Caki2 (cell line): ENCODE results near the gene SH3BP5. TPM values are rescaled to one million over a fixed set of nuclear protein-coding genes. Genes with fewer than 3 reads are reported as not detected.

Experiments used
- DNase-seq: peaks from one replicate; pipeline ENCODE4 v3.0.0-alpha.2; 2015; ENCODE audit warnings: low read depth
- in situ Hi-C: cut with HindIII; loops from 2 replicates; pipeline ENCODE4 v1.10.0; 2016; ENCODE audit warnings: low sequenced_read_pairs, low pct_unique_long_range_greater_than_20kb, mixed read lengths
- total RNA-seq: library from RNA; depleted of rRNA; stranded (reverse); fragments of >200 nt; shearing (Covaris generic); gene quantifications from 2 replicates; pipeline ENCODE4 v1.2.3, GENCODE V29; 2014; ENCODE audit warnings: low replicate concordance

Gene SH3BP5
- total RNA-seq, 1 experiment from 2014 or later: 0.84 TPM

- DNase-seq: no peak
- in situ Hi-C loops: no loop called here
Observed at GRCh38 chr3:15331072-15331605, 1.2 kb downstream of the SH3BP5 start.

- DNase-seq: no peak
- in situ Hi-C loops: no loop called here
Observed at GRCh38 chr3:15330031-15330596, 2.3 kb downstream of the SH3BP5 start.

GRCh38 chr3:15329046-15330005, 3.1 kb downstream of the SH3BP5 start:
- DNase-seq: no peak
- in situ Hi-C loops: no loop called here

- in situ Hi-C loops: no loop called here
Observed at GRCh38 chr3:15327941-15328340, 4.4 kb downstream of the SH3BP5 start.

GRCh38 chr3:15326673-15327072, 5.7 kb downstream of the SH3BP5 start:
- in situ Hi-C loops: no loop called here
- no peak for DNase-seq

More at GRCh38 chr3:15327941-15328340, 4.4 kb downstream of the SH3BP5 start:
- DNase-seq: no peak

- DNase-seq: no peak
- in situ Hi-C loops: no loop called here
Observed at GRCh38 chr3:15326037-15326436, 6.3 kb downstream of the SH3BP5 start.

- no peak for DNase-seq
- in situ Hi-C loops: no loop called here
Observed at GRCh38 chr3:15325228-15325627, 7.2 kb downstream of the SH3BP5 start.

GRCh38 chr3:15324379-15324808, 8.0 kb downstream of the SH3BP5 start:
- in situ Hi-C loops: no loop called here
- DNase-seq: no peak

- no peak for DNase-seq
- in situ Hi-C loops: no loop called here
Observed at GRCh38 chr3:15323063-15323462, 9.3 kb downstream of the SH3BP5 start.

GRCh38 chr3:15321349-15321748, 11.0 kb downstream of the SH3BP5 start:
- no peak for DNase-seq
- in situ Hi-C loops: no loop called here

GRCh38 chr3:15319575-15319974, 12.8 kb downstream of the SH3BP5 start:
- no peak for DNase-seq
- in situ Hi-C loops: no loop called here

- no peak for DNase-seq
- in situ Hi-C loops: no loop called here
Observed at GRCh38 chr3:15319136-15319535, 13.2 kb downstream of the SH3BP5 start.

GRCh38 chr3:15318661-15319060, 13.7 kb downstream of the SH3BP5 start:
- in situ Hi-C loops: no loop called here
- DNase-seq: no peak

GRCh38 chr3:15316998-15317435, 15.4 kb downstream of the SH3BP5 start:
- no peak for DNase-seq
- in situ Hi-C loops: no loop called here

- no peak for DNase-seq
Observed at GRCh38 chr3:15315003-15315402, 17.4 kb downstream of the SH3BP5 start.

GRCh38 chr3:15314276-15314675, 18.1 kb downstream of the SH3BP5 start:
- in situ Hi-C loops: no loop called here
- DNase-seq: no peak

More at GRCh38 chr3:15315003-15315402, 17.4 kb downstream of the SH3BP5 start:
- in situ Hi-C loops: no loop called here

- in situ Hi-C loops: no loop called here
- DNase-seq: no peak
Observed at GRCh38 chr3:15313461-15313860, 18.9 kb downstream of the SH3BP5 start.

- no peak for DNase-seq
- in situ Hi-C loops: no loop called here
Observed at GRCh38 chr3:15312550-15312949, 19.8 kb downstream of the SH3BP5 start.
